Loucy (cell line): ENCODE measurements around the gene UTP11.

Experiments
- H2AFZ ChIP-seq: fragments of 200-600 bp; sonication (generic); 2 replicates; pipeline ENCODE4 v1.6.0; 2016; ENCODE audit warnings: antibody characterized with exemption, mild to moderate bottlenecking, low read length, moderate library complexity
- H3F3A ChIP-seq: fragments of 200-600 bp; 2 replicates; pipeline ENCODE4 v1.6.0; 2016; ENCODE audit warnings: antibody characterized with exemption, low read depth, mild to moderate bottlenecking
- H3K27me3 ChIP-seq: fragments of 200-600 bp; sonication (generic); 2 replicates; pipeline ENCODE4 v1.6.1; 2014; ENCODE audit warnings: low read length, mild to moderate bottlenecking; ENCODE audit not compliant: insufficient read depth, poor library complexity, severe bottlenecking
- H3K36me3 ChIP-seq: fragments of 200-600 bp; sonication (generic); 2 replicates; pipeline ENCODE4 v1.6.1; 2016; ENCODE audit warnings: low read length; ENCODE audit not compliant: insufficient read depth
- H3K4me1 ChIP-seq: fragments of 200-600 bp; sonication (generic); 2 replicates; pipeline ENCODE4 v1.5.1; 2014; ENCODE audit warnings: low read length, mild to moderate bottlenecking; ENCODE audit not compliant: insufficient read depth, poor library complexity, severe bottlenecking
- H3K4me2 ChIP-seq: fragments of 200-600 bp; sonication (generic); 2 replicates; pipeline ENCODE4 v1.6.0; 2014; ENCODE audit warnings: antibody characterized with exemption, low read length, low read depth, mild to moderate bottlenecking; ENCODE audit not compliant: poor library complexity, severe bottlenecking
- H3K4me3 ChIP-seq: fragments of 200-600 bp; sonication (generic); 2 replicates; pipeline ENCODE4 v1.5.1; 2014; ENCODE audit warnings: low read length, mild to moderate bottlenecking, mixed read lengths; ENCODE audit not compliant: poor library complexity, severe bottlenecking
- H3K79me2 ChIP-seq: fragments of 200-600 bp; sonication (generic); 2 replicates; pipeline ENCODE4 v1.6.1; 2014; ENCODE audit warnings: low read length; ENCODE audit not compliant: insufficient read depth
- H3K9ac ChIP-seq: fragments of 200-600 bp; sonication (generic); 2 replicates; pipeline ENCODE4 v1.6.0; 2014; ENCODE audit warnings: mild to moderate bottlenecking, low read depth, low read length, moderate library complexity; ENCODE audit not compliant: poor library complexity, severe bottlenecking
- H3K9me2 ChIP-seq: fragments of 200-600 bp; sonication (generic); replicated peaks from 2 replicates; pipeline ENCODE4 v1.6.1; 2016; ENCODE audit warnings: low read depth, low read length, mixed read lengths
- H3K9me3 ChIP-seq: fragments of 200-600 bp; sonication (generic); 2 replicates; pipeline ENCODE4 v1.6.1; 2014; ENCODE audit warnings: mild to moderate bottlenecking, antibody characterized with exemption, low read length, low read depth; ENCODE audit not compliant: insufficient read depth
- H4K20me1 ChIP-seq: fragments of 200-600 bp; sonication (generic); 2 replicates; pipeline ENCODE4 v1.6.0; 2014; ENCODE audit warnings: antibody characterized with exemption, low read length, mild to moderate bottlenecking; ENCODE audit not compliant: insufficient read depth, poor library complexity, severe bottlenecking
- CTCF ChIP-seq: fragments of 200-600 bp; sonication (generic); conservative IDR thresholded peaks from 2 replicates; pipeline ENCODE4 v1.5.1; 2014; ENCODE audit warnings: mild to moderate bottlenecking, antibody characterized with exemption, low read length
- EZH2phosphoT487 ChIP-seq: fragments of 200-600 bp; IDR thresholded peaks from 2 replicates; pipeline ENCODE4 v1.6.1; 2018; ENCODE audit warnings: antibody characterized with exemption, mild to moderate bottlenecking, moderate library complexity, borderline replicate concordance

The UTP11 gene

GRCh38 chr1:38026592-38027200, 14.2 kb downstream of the UTP11 start:
- Histone ChIP-seq H3K4me2 (no peak overlapping the region), H3K36me3 (peaks cover 40% of the 10 kb centered on the region), H3K9ac (no peak overlapping the region), H3K9me2 (no peaks in the 10 kb centered on the region), H3K4me1 (peaks cover 20% of the 10 kb centered on the region), H3K4me3 (no peak overlapping the region), H4K20me1 (no peaks in the 10 kb centered on the region), H3F3A (no peaks in the 10 kb centered on the region), H3K27me3 (no peaks in the 10 kb centered on the region), H3K79me2 (no peaks in the 10 kb centered on the region), H2AFZ (no peak overlapping the region), H3K9me3 (no peaks in the 10 kb centered on the region)
- no peak for TF ChIP-seq EZH2phosphoT487
- peak; percentile 73 for TF ChIP-seq CTCF

GRCh38 chr1:38027201-38028104, 14.9 kb downstream of the UTP11 start:
- H3K79me2 ChIP-seq, result no peaks in the 10 kb centered on the region
- no peak overlapping the region for H3K9ac ChIP-seq
- no peak overlapping the region for H3K4me3 ChIP-seq
- no peaks in the 10 kb centered on the region for H3K27me3 ChIP-seq
- no peaks in the 10 kb centered on the region for H4K20me1 ChIP-seq
- TF ChIP-seq CTCF (no peak), EZH2phosphoT487 (no peak)
- no peak overlapping the region for H3K4me2 ChIP-seq
- peaks cover 33% of the 10 kb centered on the region for H3K36me3 ChIP-seq
- peaks cover 20% of the 10 kb centered on the region for H3K4me1 ChIP-seq
- H3F3A ChIP-seq, result no peaks in the 10 kb centered on the region
- H3K9me3 ChIP-seq, result no peaks in the 10 kb centered on the region
- no peaks in the 10 kb centered on the region for H3K9me2 ChIP-seq
- H2AFZ ChIP-seq, result no peak overlapping the region

GRCh38 chr1:38028105-38028591, 15.6 kb downstream of the UTP11 start:
- H2AFZ ChIP-seq, result no peak overlapping the region
- no peaks in the 10 kb centered on the region for H3F3A ChIP-seq
- H3K9me3 ChIP-seq, result no peaks in the 10 kb centered on the region
- H4K20me1 ChIP-seq, result no peaks in the 10 kb centered on the region
- TF ChIP-seq EZH2phosphoT487, result no peak
- TF ChIP-seq CTCF, result no peak
- no peaks in the 10 kb centered on the region for H3K79me2 ChIP-seq
- H3K4me1 ChIP-seq, result peaks cover 20% of the 10 kb centered on the region
- no peak overlapping the region for H3K4me2 ChIP-seq
- no peaks in the 10 kb centered on the region for H3K9me2 ChIP-seq
- H3K36me3 ChIP-seq, result peaks cover 26% of the 10 kb centered on the region; the same call in 1 of the 2 replicates
- no peak overlapping the region for H3K9ac ChIP-seq
- no peaks in the 10 kb centered on the region for H3K27me3 ChIP-seq
- H3K4me3 ChIP-seq, result no peak overlapping the region
